Measurements from ENCODE around the gene TYSND1.

DNA sequence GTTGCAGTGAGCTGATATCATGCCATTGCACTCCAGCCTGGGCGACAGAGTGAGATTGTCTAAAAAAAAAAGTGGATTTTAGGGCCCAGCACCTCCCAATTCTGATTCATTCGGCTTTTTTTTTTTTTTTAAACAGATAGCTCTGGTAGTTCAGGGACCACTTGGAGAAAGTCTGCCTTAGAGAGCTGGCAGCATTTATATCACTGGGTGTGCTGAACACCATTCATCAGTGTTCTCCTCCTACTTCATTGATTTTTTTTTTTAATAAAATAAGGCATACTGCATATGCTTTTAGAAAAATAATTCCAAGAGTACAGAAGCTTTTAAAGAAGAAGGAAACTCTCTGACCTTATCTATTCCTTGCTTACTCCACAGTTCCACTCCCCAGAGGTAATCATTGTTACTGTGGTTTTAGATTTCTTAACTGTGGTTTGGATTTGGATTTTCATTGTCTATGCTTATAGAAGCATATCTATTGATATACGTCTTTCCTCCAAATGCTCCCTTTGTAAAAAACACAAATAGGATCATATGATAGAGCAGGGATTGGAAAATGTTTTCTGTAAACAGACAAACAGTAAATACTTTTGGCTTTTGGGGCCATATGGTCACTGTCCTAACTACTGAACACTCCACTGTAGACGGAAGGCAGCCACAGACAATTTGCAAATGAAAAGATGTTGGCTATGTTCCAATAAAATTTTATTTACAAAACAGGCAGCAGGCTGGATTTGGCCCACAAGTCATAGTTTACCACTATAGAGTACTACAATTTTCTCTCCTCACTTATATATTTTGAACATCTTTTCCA is 44.9 kb upstream of the TYSND1 start:
- TF ChIP-seq REST (IDR thresholded peaks at IDR 0.05; ENCODE audit: insufficient read depth in 1 of 2, low read depth in 2 of 2, low read length in 2 of 2) (no peak), POLR2AphosphoS5 (IDR thresholded peaks at IDR 0.05; ENCODE audit: low read depth, low read length) (no peak), TAF1 (IDR thresholded peaks at IDR 0.05; ENCODE audit: borderline replicate concordance, insufficient read depth, low read length) (no peak)
